Measurements from ENCODE around the gene NKAIN4.

- TF ChIP-seq CTCF (IDR thresholded peaks at IDR 0.05) (no peak), POLR2A (IDR thresholded peaks at IDR 0.05) (no peak)
These were observed 39.7 kb upstream of the NKAIN4 start for GRCh38 chr20:63293871-63294535.
